Panc1 (cell line): Measurements from ENCODE around the gene TMED9. TPM values are rescaled to one million over a fixed set of nuclear protein-coding genes. Genes with fewer than 3 reads are reported as not detected.

Source experiments
- ATAC-seq: fragments of 200-7000 bp; cut with Tn5 transposase; 2 replicates; pipeline ENCODE4 v1.9.1; 2020; ENCODE audit warnings: mild to moderate bottlenecking, moderate library complexity
- BruUV-seq: library from RNA; stranded (reverse); fragments of 400-500 nt; replicated peaks from 2 replicates; lab custom pipeline; 2021; lab: Mats Ljungman, UMichigan
- CTCF ChIA-PET: fragments of 300-600 bp; sonication (Branson Sonifier 250); formaldehyde crosslinking; loops from one replicate; lab custom pipeline; 2022; ENCODE audit warnings: antibody characterized with exemption; lab: Charles Lee
- POLR2A ChIA-PET: fragments of 300-600 bp; sonication (Branson Sonifier 250); formaldehyde crosslinking; loops from one replicate; lab custom pipeline; 2022; ENCODE audit warnings: antibody characterized with exemption; lab: Charles Lee
- DNase-seq: peaks from one replicate; pipeline ENCODE4 v3.0.0-alpha.2; 2010; ENCODE audit warnings: low read depth, low spot score
- H3K27ac ChIP-seq: 2 replicates; pipeline ENCODE4 v1.5.1; 2011; ENCODE audit warnings: mild to moderate bottlenecking, low read length, inconsistent platforms
- H3K27me3 ChIP-seq: fragments of 200-500 bp; sonication (Bioruptor generic); 2 replicates; pipeline ENCODE4 v1.6.0; 2014; ENCODE audit warnings: low read length, inconsistent platforms; ENCODE audit not compliant: control insufficient read depth, insufficient read depth
- H3K36me3 ChIP-seq: fragments of 200-500 bp; sonication (Bioruptor generic); 2 replicates; pipeline ENCODE4 v1.5.1; 2014; ENCODE audit warnings: inconsistent platforms, mild to moderate bottlenecking, low read length, moderate library complexity; ENCODE audit not compliant: control insufficient read depth, insufficient read depth
- H3K4me1 ChIP-seq: 2 replicates; pipeline ENCODE4 v1.5.1; 2011; ENCODE audit warnings: inconsistent platforms, mild to moderate bottlenecking, low read length, moderate library complexity; ENCODE audit not compliant: control insufficient read depth, insufficient read depth
- H3K4me3 ChIP-seq, 2 experiments: 2 replicates each; pipeline ENCODE4 v1.5.1; 2011 to 2012; ENCODE audit warnings: low read depth in 2 of 2, low read length in 2 of 2, mild to moderate bottlenecking in 2 of 2, inconsistent platforms in 1 of 2, moderate library complexity in 1 of 2
- H3K9me3 ChIP-seq: fragments of 200-500 bp; sonication (Bioruptor generic); 2 replicates; pipeline ENCODE4 v1.5.1; 2014; ENCODE audit warnings: low read depth, mild to moderate bottlenecking, inconsistent platforms, low read length, moderate library complexity; ENCODE audit not compliant: control insufficient read depth, insufficient read depth
- POLR2AphosphoS5 ChIP-seq: IDR thresholded peaks from 2 replicates; pipeline ENCODE4 v1.6.1; 2012; ENCODE audit warnings: mild to moderate bottlenecking, low read depth, low read length, moderate library complexity
- SIN3A ChIP-seq: IDR thresholded peaks from 2 replicates; pipeline ENCODE4 v1.6.1; 2012; ENCODE audit warnings: low read depth, mild to moderate bottlenecking, low read length, moderate library complexity, borderline replicate concordance; ENCODE audit not compliant: insufficient read depth
- TCF7L2 ChIP-seq: IDR thresholded peaks from 2 replicates; pipeline ENCODE4 v1.6.1; 2011; ENCODE audit warnings: mild to moderate bottlenecking, low read depth, low read length, inconsistent platforms
- in situ Hi-C: cut with HindIII; loops from 2 replicates; pipeline ENCODE4 v1.10.0; 2016; ENCODE audit warnings: low sequenced_read_pairs, low pct_unique_long_range_greater_than_20kb
- intact Hi-C: fragments of 100-400 bp; cut with micrococcal nuclease; formaldehyde crosslinking; loops from one replicate; pipeline ENCODE4 v1.10.0; 2022; ENCODE audit not compliant: unreplicated experiment
- total RNA-seq: library from RNA; stranded (reverse); gene quantifications from one replicate; pipeline ENCODE4 v1.2.1, GENCODE V29; 2021; ENCODE audit not compliant: unreplicated experiment
- TF ChIP-seq, protein P1 (sequence below), 2 experiments: IDR thresholded peaks; 2 replicates each; pipeline ENCODE4 v1.6.1; 2011 to 2012; ENCODE audit warnings: low read depth in 2 of 2, control low read depth in 1 of 2, low read length in 1 of 2, mild to moderate bottlenecking in 1 of 2, moderate library complexity in 1 of 2; ENCODE audit not compliant: insufficient read depth in 1 of 2
- TF ChIP-seq, protein P2 (sequence below): fragments of 450-650 bp; IDR thresholded peaks from 2 replicates; pipeline ENCODE4 v1.5.1; 2017; ENCODE audit warnings: mild to moderate bottlenecking

TMED9 gene
- total RNA-seq, 1 experiment from 2014 or later: 293 TPM

DNA sequence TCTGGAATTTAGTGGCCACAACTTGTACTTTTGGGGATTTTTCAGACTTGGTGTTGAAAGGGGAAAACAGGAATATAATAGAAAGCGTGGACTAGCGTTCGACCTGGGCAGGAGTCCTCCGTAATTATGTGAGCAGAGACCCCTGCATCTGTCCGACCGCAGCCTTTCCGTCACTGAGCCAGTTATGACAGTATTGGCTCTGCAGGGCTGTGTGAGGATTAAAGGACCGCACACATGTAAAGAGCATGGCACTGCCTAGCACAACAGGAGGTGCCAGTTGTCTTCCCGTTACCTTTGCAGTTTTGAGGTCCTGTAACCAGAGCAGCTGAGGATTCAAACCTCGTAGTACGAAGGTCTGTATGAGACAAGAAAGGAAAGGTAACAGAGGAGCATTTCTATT is 9.1 kb downstream of the TMED9 start:
- CTCF ChIA-PET: interaction anchor here (0.6 kb wide), 1 partner anchor 34 kb away, joined by 7 read pairs; no protein-coding TSS in a partner anchor
- ATAC-seq: no peak

DNA sequence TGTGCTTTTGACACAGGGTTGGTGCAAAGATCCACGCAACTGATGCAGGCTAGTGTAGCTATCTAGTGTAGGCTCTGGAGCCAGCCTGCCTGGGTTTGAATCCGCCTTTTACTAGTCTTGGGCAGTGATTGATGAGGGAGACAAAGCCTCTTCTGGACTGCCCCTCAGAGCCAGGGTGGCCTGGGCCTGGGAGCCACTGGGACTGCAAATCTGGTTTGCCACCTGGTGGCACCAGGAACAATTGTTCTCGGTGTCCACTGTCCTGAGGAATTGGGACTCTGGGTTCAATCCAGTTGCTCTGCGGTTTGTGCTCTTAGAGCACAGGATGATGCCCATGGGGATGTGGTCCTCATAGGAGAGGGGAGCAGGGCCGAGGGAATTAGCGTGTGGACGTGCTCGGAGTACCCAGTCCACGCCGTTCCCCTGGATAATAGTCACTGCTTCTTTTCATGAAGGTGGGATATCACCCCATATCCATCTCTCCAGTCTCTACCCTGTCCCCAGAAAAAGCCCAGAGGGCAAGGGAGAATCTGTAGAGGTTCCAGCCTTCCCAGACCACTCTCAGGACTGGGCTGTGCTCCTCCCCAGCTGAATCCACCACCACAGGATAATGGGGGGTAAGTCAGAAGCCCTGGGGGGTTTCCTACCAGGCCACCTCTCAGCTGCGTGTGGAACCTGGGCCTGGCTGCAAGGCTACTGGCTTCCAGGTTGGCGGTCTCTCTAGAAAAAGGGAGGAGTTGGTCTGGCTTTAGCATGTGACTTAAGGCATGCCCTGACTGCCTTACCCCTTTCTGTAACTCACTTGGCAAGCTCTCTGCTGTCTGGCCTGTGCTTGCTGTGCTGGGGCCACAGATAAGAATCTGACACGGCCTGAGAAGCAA is 9.8 kb downstream of the TMED9 start:
- Histone ChIP-seq H3K4me1 (peaks cover 11% of the 10 kb centered on the region), H3K27ac (no peak overlapping the region), H3K36me3 (no peaks in the 10 kb centered on the region; the same call in 1 of the 2 replicates), H3K4me3 (no peak overlapping the region; a peak in 1 of 4 replicates), H3K27me3 (no peaks in the 10 kb centered on the region), H3K9me3 (no peaks in the 10 kb centered on the region)
- no peak for DNase-seq
- in situ Hi-C loops: no loop called here
- ChIA-PET CTCF (no interaction called here), POLR2A (no interaction called here)
- no TSS peak for BruUV-seq
- ATAC-seq: no peak
- intact Hi-C loops: no loop called here
- no peak for TF ChIP-seq POLR2AphosphoS5
- TF ChIP-seq, protein P1, sequence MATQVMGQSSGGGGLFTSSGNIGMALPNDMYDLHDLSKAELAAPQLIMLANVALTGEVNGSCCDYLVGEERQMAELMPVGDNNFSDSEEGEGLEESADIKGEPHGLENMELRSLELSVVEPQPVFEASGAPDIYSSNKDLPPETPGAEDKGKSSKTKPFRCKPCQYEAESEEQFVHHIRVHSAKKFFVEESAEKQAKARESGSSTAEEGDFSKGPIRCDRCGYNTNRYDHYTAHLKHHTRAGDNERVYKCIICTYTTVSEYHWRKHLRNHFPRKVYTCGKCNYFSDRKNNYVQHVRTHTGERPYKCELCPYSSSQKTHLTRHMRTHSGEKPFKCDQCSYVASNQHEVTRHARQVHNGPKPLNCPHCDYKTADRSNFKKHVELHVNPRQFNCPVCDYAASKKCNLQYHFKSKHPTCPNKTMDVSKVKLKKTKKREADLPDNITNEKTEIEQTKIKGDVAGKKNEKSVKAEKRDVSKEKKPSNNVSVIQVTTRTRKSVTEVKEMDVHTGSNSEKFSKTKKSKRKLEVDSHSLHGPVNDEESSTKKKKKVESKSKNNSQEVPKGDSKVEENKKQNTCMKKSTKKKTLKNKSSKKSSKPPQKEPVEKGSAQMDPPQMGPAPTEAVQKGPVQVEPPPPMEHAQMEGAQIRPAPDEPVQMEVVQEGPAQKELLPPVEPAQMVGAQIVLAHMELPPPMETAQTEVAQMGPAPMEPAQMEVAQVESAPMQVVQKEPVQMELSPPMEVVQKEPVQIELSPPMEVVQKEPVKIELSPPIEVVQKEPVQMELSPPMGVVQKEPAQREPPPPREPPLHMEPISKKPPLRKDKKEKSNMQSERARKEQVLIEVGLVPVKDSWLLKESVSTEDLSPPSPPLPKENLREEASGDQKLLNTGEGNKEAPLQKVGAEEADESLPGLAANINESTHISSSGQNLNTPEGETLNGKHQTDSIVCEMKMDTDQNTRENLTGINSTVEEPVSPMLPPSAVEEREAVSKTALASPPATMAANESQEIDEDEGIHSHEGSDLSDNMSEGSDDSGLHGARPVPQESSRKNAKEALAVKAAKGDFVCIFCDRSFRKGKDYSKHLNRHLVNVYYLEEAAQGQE (IDR thresholded peaks at IDR 0.05; ENCODE audit: insufficient read depth in 1 of 2, low read depth in 2 of 2, low read length in 1 of 2): no peak
- TF ChIP-seq, protein P2, sequence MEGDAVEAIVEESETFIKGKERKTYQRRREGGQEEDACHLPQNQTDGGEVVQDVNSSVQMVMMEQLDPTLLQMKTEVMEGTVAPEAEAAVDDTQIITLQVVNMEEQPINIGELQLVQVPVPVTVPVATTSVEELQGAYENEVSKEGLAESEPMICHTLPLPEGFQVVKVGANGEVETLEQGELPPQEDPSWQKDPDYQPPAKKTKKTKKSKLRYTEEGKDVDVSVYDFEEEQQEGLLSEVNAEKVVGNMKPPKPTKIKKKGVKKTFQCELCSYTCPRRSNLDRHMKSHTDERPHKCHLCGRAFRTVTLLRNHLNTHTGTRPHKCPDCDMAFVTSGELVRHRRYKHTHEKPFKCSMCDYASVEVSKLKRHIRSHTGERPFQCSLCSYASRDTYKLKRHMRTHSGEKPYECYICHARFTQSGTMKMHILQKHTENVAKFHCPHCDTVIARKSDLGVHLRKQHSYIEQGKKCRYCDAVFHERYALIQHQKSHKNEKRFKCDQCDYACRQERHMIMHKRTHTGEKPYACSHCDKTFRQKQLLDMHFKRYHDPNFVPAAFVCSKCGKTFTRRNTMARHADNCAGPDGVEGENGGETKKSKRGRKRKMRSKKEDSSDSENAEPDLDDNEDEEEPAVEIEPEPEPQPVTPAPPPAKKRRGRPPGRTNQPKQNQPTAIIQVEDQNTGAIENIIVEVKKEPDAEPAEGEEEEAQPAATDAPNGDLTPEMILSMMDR: no peak; the same call in 1 of the 2 replicates
- TF ChIP-seq SIN3A: no peak
- TF ChIP-seq TCF7L2: no peak

More for the DNA sequence above, 9.1 kb downstream of the TMED9 start:
- in situ Hi-C loops (no loop called here), intact Hi-C loops (no loop called here)
- Histone ChIP-seq H3K27ac (no peak overlapping the region; the same call in 1 of the 2 replicates), H3K27me3 (no peaks in the 10 kb centered on the region), H3K9me3 (no peaks in the 10 kb centered on the region), H3K36me3 (no peaks in the 10 kb centered on the region; the same call in none of the 2 replicates), H3K4me1 (peaks cover 11% of the 10 kb centered on the region), H3K4me3 (peak overlapping the region; percentile 56 to 93)
- no peak for DNase-seq
- BruUV-seq: TSS peak; percentile 70
- TF ChIP-seq POLR2AphosphoS5 (no peak), TCF7L2 (no peak), SIN3A (no peak)
- TF ChIP-seq, protein P1 (IDR thresholded peaks at IDR 0.05; ENCODE audit: insufficient read depth in 1 of 2, low read depth in 2 of 2, low read length in 1 of 2): no peak
- TF ChIP-seq, protein P2: no peak
- POLR2A ChIA-PET: no interaction called here
